GM12878 (cell line): ENCODE results near the gene SPRED2. TPM values are rescaled to one million over a fixed set of nuclear protein-coding genes. Genes with fewer than 3 reads are reported as not detected.

ENCODE experiments used
- ATAC-seq: fragments of 200-7000 bp; cut with Tn5 transposase; 3 replicates; pipeline ENCODE4 v1.9.1; 2020; ENCODE audit warnings: mild to moderate bottlenecking, moderate library complexity
- BruUV-seq: library from RNA; stranded (reverse); fragments of 400-500 nt; replicated peaks from 2 replicates; lab custom pipeline; 2021; lab: Mats Ljungman, UMichigan
- CTCF ChIA-PET: fragments of 300-600 bp; sonication (Branson Sonifier 250); formaldehyde crosslinking; extraction: SDS; loops from one replicate; lab custom pipeline; 2021; ENCODE audit warnings: inconsistent platforms; lab: Yijun Ruan, JAX
- POLR2A ChIA-PET: fragments of 350-600 bp; formaldehyde crosslinking; extraction: SDS; loops from one replicate; lab custom pipeline; 2021; ENCODE audit warnings: inconsistent platforms; lab: Charles Lee
- RAD21 ChIA-PET: fragments of 300-600 bp; sonication (Branson Sonifier 250); formaldehyde crosslinking; loops from one replicate; lab custom pipeline; 2023; ENCODE audit warnings: antibody characterized with exemption; ENCODE audit not compliant: unreplicated experiment; lab: Charles Lee
- SMC1A ChIA-PET: fragments of 300-600 bp; sonication (Branson Sonifier 250); formaldehyde crosslinking; loops from one replicate; lab custom pipeline; 2023; ENCODE audit not compliant: unreplicated experiment, uncharacterized antibody; lab: Charles Lee
- DNase-seq: peaks from one replicate; pipeline ENCODE4 v3.0.0-alpha.2; 2011; ENCODE audit warnings: low read depth, low spot score
- FAIRE-seq: peaks from 3 replicates; lab custom pipeline; 2011; peaks lifted over from hg19 to GRCh38; lab: Jason Lieb, UNC
- H2AFZ ChIP-seq: 2 replicates; pipeline ENCODE4 v1.6.0; 2011; ENCODE audit warnings: low read depth, low read length, control low read depth; ENCODE audit not compliant: control insufficient read depth
- H3K27ac ChIP-seq: 2 replicates; pipeline ENCODE4 v1.5.1; 2011; ENCODE audit warnings: control low read depth; ENCODE audit not compliant: control insufficient read depth, insufficient read depth
- H3K27me3 ChIP-seq, 2 experiments: replicated peaks in 1 of 2; 2 replicates each; pipeline versions ENCODE4 v1.6.0 to v1.6.1; 2011; ENCODE audit warnings: low read length in 1 of 2; ENCODE audit not compliant: control insufficient read depth in 2 of 2, insufficient read depth in 2 of 2
- H3K36me3 ChIP-seq, 2 experiments: 2 replicates each; pipeline ENCODE4 v1.5.1; 2011; ENCODE audit warnings: low read length in 1 of 2; ENCODE audit not compliant: control insufficient read depth in 2 of 2, insufficient read depth in 2 of 2
- H3K4me1 ChIP-seq: 2 replicates; pipeline ENCODE4 v1.6.1; 2011; ENCODE audit warnings: mild to moderate bottlenecking, low read length, moderate library complexity, mixed read lengths; ENCODE audit not compliant: control insufficient read depth, insufficient read depth
- H3K4me2 ChIP-seq: 2 replicates; pipeline ENCODE4 v1.6.0; 2011; ENCODE audit warnings: control low read depth; ENCODE audit not compliant: control insufficient read depth, insufficient read depth
- H3K4me3 ChIP-seq: fragments of 200-600 bp; sonication (generic); 2 replicates; pipeline ENCODE4 v1.5.1; 2016
- H3K79me2 ChIP-seq: 2 replicates; pipeline ENCODE4 v1.6.0; 2011; ENCODE audit warnings: low read length; ENCODE audit not compliant: control insufficient read depth, insufficient read depth
- H3K9ac ChIP-seq: 2 replicates; pipeline ENCODE4 v1.8.0; 2011; ENCODE audit warnings: low read length, control low read depth, mixed read lengths; ENCODE audit not compliant: control insufficient read depth, insufficient read depth
- H3K9me3 ChIP-seq: replicated peaks from 3 replicates; pipeline ENCODE4 v1.5.1; 2011; ENCODE audit warnings: mild to moderate bottlenecking, low read length; ENCODE audit not compliant: control insufficient read depth, insufficient read depth
- H4K20me1 ChIP-seq: 2 replicates; pipeline ENCODE4 v1.6.0; 2011; ENCODE audit not compliant: control insufficient read depth, insufficient read depth
- CBX5 ChIP-seq: sonication (generic); IDR thresholded peaks from 2 replicates; pipeline ENCODE4 v1.6.1; 2016; ENCODE audit warnings: low read depth, moderate library complexity, mild to moderate bottlenecking, inconsistent platforms
- CEBPB ChIP-seq, 2 experiments: fragments of 150-350 bp in 1 of 2; IDR thresholded peaks; 2 replicates each; pipeline ENCODE4 v1.6.1; 2012 to 2014; ENCODE audit warnings: low read depth in 2 of 2, low read length in 2 of 2, borderline replicate concordance in 1 of 2, inconsistent platforms in 1 of 2
- GATAD2B ChIP-seq: fragments of 450-650 bp; conservative IDR thresholded peaks from 2 replicates; pipeline ENCODE4 v1.6.1; 2017; ENCODE audit warnings: low read depth, mild to moderate bottlenecking, moderate library complexity
- HDAC6 ChIP-seq: fragments of 200-600 bp; sonication (generic); IDR thresholded peaks from one replicate; pipeline ENCODE4 v1.8.0; 2017; ENCODE audit warnings: antibody characterized with exemption; ENCODE audit not compliant: unreplicated experiment
- NFXL1 ChIP-seq: fragments of 450-650 bp; IDR thresholded peaks from 2 replicates; pipeline ENCODE4 v1.6.1; 2017; ENCODE audit warnings: antibody characterized with exemption, mild to moderate bottlenecking, borderline replicate concordance
- NFYA ChIP-seq: IDR thresholded peaks from 2 replicates; pipeline ENCODE4 v1.6.1; 2011; ENCODE audit warnings: low read depth, mild to moderate bottlenecking, low read length, improper control_type of control experiment, borderline replicate concordance
- NFYB ChIP-seq: IDR thresholded peaks from 2 replicates; pipeline ENCODE4 v1.6.1; 2011; ENCODE audit warnings: low read depth, mild to moderate bottlenecking, low read length, improper control_type of control experiment, moderate library complexity; ENCODE audit not compliant: insufficient read depth
- POLR2AphosphoS2 ChIP-seq: IDR thresholded peaks from 2 replicates; pipeline ENCODE4 v1.6.1; 2011; ENCODE audit warnings: low read depth, mild to moderate bottlenecking, low read length, improper control_type of control experiment, moderate library complexity
- RCOR1 ChIP-seq: conservative IDR thresholded peaks from 2 replicates; pipeline ENCODE4 v1.6.1; 2012; ENCODE audit warnings: low read depth, low read length, improper control_type of control experiment
- SUZ12 ChIP-seq: fragments of 200-600 bp; sonication (generic); IDR thresholded peaks from one replicate; pipeline ENCODE4 v1.6.1; 2018; ENCODE audit warnings: antibody characterized with exemption, mild to moderate bottlenecking; ENCODE audit not compliant: unreplicated experiment
- ZSCAN29 ChIP-seq: fragments of 450-650 bp; IDR thresholded peaks from 2 replicates; pipeline ENCODE4 v1.6.1; 2017; ENCODE audit warnings: mild to moderate bottlenecking, moderate library complexity
- ZZZ3 ChIP-seq: IDR thresholded peaks from 2 replicates; pipeline ENCODE4 v1.6.1; 2011; ENCODE audit warnings: low read depth; ENCODE audit not compliant: control insufficient read depth, insufficient read length
- WGBS: methylation state at CpG from one replicate; pipeline ENCODE4 v1.1.6; 2016; ENCODE audit warnings: low lambda C conversion rate; ENCODE audit not compliant: insufficient replicate concordance, insufficient coverage; ENCODE audit errors: missing lambda C conversion rate; 5-methylcytosine and 5-hydroxymethylcytosine counted together
- in situ Hi-C: fragments of 300-500 bp; cut with MboI; formaldehyde crosslinking; loops from 9 replicates; pipeline ENCODE4 v1.14.3; 2018; ENCODE audit warnings: mixed read lengths
- intact Hi-C: fragments of 100-400 bp; cut with micrococcal nuclease; formaldehyde crosslinking; loops from one replicate; pipeline ENCODE4 v1.14.2; 2022; ENCODE audit not compliant: unreplicated experiment
- polyA plus RNA-seq, 11 experiments: library from polyadenylated mRNA; depleted of rRNA in 4 of 11; unstranded in 6 of 11; stranded (reverse) in 5 of 11; fragments of >200 nt; fragmentation: Nextera tagmentation in 4 of 11; fragmentation: Illumina TruSeq in 1 of 11; extraction: Ambion mirVana in 4 of 11; extraction: Trizol in 1 of 11; gene quantifications; 1 replicate in 1 of 11; 2 replicates in 10 of 11; pipeline versions ENCODE4 v1.2.1 to v1.2.3, GENCODE V29; 2011 to 2016; ENCODE audit warnings: inconsistent platforms in 2 of 11, missing spikeins in 2 of 11, low read depth in 1 of 11
- total RNA-seq, 4 experiments: library from RNA; depleted of rRNA in 3 of 4; stranded (reverse); fragments of >200 nt in 3 of 4; fragmentation: Illumina TruSeq in 1 of 4; extraction: Trizol in 1 of 4; gene quantifications; 2 replicates each; pipeline versions ENCODE4 v1.2.1 to v1.2.3, GENCODE V29; 2013 to 2021
- TF ChIP-seq, protein P1 (sequence below): fragments of 450-650 bp; IDR thresholded peaks from 2 replicates; pipeline ENCODE4 v1.6.1; 2017; ENCODE audit warnings: mild to moderate bottlenecking, moderate library complexity

SPRED2 gene
- total and polyA plus RNA-seq, 10 of the 15 experiments (the other 5 are each of a cell fraction or from before 2014, with no cell fraction given), result 3.0 to 23.9 (median 9.7) TPM

DNA sequence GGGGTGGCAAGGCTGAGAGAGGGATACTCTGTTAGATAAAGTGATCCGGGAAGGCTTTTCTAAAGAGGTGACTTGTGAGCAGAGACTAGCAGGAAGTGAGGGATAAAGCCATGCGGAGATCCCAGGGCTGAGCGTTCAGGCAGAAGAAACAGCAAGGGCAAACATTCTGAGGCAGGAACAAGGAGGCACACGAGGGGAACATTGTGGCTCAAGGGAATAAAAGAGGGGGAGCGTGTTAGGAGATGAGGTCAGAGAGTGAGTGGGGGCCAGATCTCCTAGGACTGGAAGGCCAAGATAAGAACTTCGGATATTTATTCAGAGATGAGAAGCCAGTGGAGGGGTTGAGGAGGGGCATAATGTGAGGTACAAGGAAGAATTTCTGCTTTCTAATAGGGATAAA is 137.7 kb downstream of the SPRED2 start:
- Histone ChIP-seq H4K20me1 (no peaks in the 10 kb centered on the region), H3K79me2 (no peaks in the 10 kb centered on the region), H3K36me3 (no peaks in the 10 kb centered on the region), H2AFZ (no peak overlapping the region), H3K9ac (no peak overlapping the region), H3K4me1 (peaks cover 12% of the 10 kb centered on the region), H3K4me2 (no peak overlapping the region), H3K27ac (no peak overlapping the region), H3K9me3 (no peaks in the 10 kb centered on the region), H3K27me3 (peaks cover 0 to 2% of the 10 kb centered on the region in 2 experiments; a peak in 1 of 4 replicates), H3K4me3 (no peak overlapping the region)
- intact Hi-C loops, result no loop called here
- RAD21 ChIA-PET, result no interaction called here
- WGBS, result 49% methylated on average over 6 of the region's 6 CpGs
- SMC1A ChIA-PET, result interaction anchor here (2.3 kb wide), 1 partner anchor 12 kb away, joined by 7 read pairs; no protein-coding TSS in a partner anchor
- DNase-seq, result no peak
- CTCF ChIA-PET, result interaction anchor here (1.3 to 2.6 kb wide), 2 partner anchors 12 to 26 kb away, joined by 5 to 8 read pairs; no protein-coding TSS in a partner anchor
- ATAC-seq, result no peak
- TF ChIP-seq ZZZ3, result no peak
- no peak for TF ChIP-seq NFYA
- no peak for TF ChIP-seq GATAD2B
- no peak for FAIRE-seq
- POLR2A ChIA-PET, result no interaction called here
- in situ Hi-C loops, result no loop called here
- no TSS peak for BruUV-seq

DNA sequence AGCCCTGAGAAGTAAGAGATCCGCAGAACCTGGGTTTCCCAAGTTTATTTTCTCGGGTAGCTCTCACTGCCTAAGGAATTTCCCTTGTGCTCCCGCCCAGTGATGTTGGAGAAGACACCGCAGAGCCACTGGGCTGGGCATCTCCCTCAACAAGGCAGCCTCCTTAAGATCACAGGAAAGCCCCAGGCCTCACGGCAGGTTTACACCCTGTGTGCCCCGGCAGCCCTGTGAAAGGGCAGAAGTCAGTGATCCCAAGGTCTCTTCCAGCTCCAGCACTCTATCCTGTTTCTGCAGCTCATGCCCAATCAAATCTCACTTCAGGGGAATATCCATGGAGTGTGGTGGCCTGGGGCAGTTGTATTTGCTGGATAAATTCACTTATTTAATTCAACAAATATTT is 138.3 kb downstream of the SPRED2 start:
- DNase-seq (no peak), ATAC-seq (0 out of 3 replicates have a peak, but pooled peaks have one; percentile 20), FAIRE-seq (no peak)
- Histone ChIP-seq H3K4me2 (no peak overlapping the region), H4K20me1 (no peaks in the 10 kb centered on the region), H3K27me3 (peaks cover 0 to 2% of the 10 kb centered on the region in 2 experiments; a peak in 1 of 4 replicates), H3K9me3 (no peaks in the 10 kb centered on the region), H3K27ac (no peak overlapping the region), H3K36me3 (no peaks in the 10 kb centered on the region), H3K79me2 (no peaks in the 10 kb centered on the region), H3K4me1 (peaks cover 8% of the 10 kb centered on the region), H3K9ac (no peak overlapping the region), H2AFZ (no peak overlapping the region), H3K4me3 (no peak overlapping the region)
- ChIA-PET SMC1A (interaction anchor here (1.0 to 2.3 kb wide), 2 partner anchors 11 to 254 kb away, joined by 3 to 7 read pairs; no protein-coding TSS in a partner anchor), POLR2A (interaction anchor here (0.7 kb wide), 2 partner anchors 51 to 425 kb away, joined by 3 to 5 read pairs; no protein-coding TSS in a partner anchor), CTCF (interaction anchor here (0.7 to 2.6 kb wide), 4 partner anchors 11 to 73 kb away, joined by 3 to 8 read pairs (median 4); no protein-coding TSS in a partner anchor), RAD21 (interaction anchor here (0.9 kb wide), 1 partner anchor 30 kb away, joined by 3 read pairs; no protein-coding TSS in a partner anchor)
- WGBS, result 49% methylated on average over 6 of the region's 6 CpGs
- in situ Hi-C loops (no loop called here), intact Hi-C loops (no loop called here)
- BruUV-seq, result no TSS peak
- TF ChIP-seq CEBPB (IDR thresholded peaks at IDR 0.05; ENCODE audit: borderline replicate concordance in 1 of 2, low read depth in 2 of 2, low read length in 2 of 2), result no peak
- TF ChIP-seq NFXL1, result no peak
- no peak for TF ChIP-seq NFYB
- TF ChIP-seq SUZ12, result no peak
- no peak for TF ChIP-seq CBX5
- no peak for TF ChIP-seq POLR2AphosphoS2
- no peak for TF ChIP-seq RCOR1
- TF ChIP-seq ZSCAN29, result no peak
- TF ChIP-seq HDAC6, result no peak
- TF ChIP-seq, protein P1, sequence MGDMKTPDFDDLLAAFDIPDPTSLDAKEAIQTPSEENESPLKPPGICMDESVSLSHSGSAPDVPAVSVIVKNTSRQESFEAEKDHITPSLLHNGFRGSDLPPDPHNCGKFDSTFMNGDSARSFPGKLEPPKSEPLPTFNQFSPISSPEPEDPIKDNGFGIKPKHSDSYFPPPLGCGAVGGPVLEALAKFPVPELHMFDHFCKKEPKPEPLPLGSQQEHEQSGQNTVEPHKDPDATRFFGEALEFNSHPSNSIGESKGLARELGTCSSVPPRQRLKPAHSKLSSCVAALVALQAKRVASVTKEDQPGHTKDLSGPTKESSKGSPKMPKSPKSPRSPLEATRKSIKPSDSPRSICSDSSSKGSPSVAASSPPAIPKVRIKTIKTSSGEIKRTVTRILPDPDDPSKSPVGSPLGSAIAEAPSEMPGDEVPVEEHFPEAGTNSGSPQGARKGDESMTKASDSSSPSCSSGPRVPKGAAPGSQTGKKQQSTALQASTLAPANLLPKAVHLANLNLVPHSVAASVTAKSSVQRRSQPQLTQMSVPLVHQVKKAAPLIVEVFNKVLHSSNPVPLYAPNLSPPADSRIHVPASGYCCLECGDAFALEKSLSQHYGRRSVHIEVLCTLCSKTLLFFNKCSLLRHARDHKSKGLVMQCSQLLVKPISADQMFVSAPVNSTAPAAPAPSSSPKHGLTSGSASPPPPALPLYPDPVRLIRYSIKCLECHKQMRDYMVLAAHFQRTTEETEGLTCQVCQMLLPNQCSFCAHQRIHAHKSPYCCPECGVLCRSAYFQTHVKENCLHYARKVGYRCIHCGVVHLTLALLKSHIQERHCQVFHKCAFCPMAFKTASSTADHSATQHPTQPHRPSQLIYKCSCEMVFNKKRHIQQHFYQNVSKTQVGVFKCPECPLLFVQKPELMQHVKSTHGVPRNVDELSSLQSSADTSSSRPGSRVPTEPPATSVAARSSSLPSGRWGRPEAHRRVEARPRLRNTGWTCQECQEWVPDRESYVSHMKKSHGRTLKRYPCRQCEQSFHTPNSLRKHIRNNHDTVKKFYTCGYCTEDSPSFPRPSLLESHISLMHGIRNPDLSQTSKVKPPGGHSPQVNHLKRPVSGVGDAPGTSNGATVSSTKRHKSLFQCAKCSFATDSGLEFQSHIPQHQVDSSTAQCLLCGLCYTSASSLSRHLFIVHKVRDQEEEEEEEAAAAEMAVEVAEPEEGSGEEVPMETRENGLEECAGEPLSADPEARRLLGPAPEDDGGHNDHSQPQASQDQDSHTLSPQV, result no peak
